Spleen (tissue), 7 donors: ENCODE data around the gene EVC2.

Experiments used
- POLR2AphosphoS5 ChIP-seq, 3 donors: sonication (generic); formaldehyde crosslinking; IDR thresholded peaks; one replicate each; pipeline ENCODE4 v1.5.1; 2017; ENCODE audit warnings: antibody characterized with exemption in 3 of 3
- TF ChIP-seq, protein P1 (sequence below), 11 experiments: fragments of 200-600 bp in 7 of 11; fragments of 450-650 bp in 4 of 11; sonication (generic) in 4 of 11; IDR thresholded peaks in 8 of 11; conservative IDR thresholded peaks in 3 of 11; 1 replicate in 7 of 11; 2 replicates in 4 of 11; pipeline versions ENCODE4 v1.4.0 to v1.8.0; 2016 to 2021; ENCODE audit warnings: antibody characterized with exemption in 11 of 11, inconsistent platforms in 4 of 11, mild to moderate bottlenecking in 1 of 11
- donor health status: DM: no; HTN: no; CAD: no; lungs with moderate emphysema.
- donor health status: DM: no; HTN: no; CAD: no.
- donor health status: DM: no; HTN: no; CAD: no.

DNA sequence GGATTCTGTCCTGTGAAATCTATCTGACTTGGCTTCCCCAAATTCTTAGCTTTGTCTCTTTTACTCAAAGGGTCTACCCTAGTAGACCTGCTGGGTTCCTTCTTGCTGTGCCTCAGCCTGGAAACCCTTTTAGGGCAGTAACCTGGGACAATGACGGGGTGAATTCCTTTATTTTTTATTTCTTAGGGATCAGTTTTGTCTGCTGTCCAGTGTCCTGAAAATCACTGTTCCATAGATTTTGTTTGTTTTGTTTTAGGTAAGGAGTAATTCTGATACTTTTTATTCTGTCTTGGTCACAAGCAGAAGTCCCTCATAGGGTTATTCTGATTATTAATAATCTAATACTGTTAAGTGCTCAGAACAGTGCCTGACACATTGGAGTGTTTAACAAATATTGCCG, 118.9 kb downstream of the EVC2 start:
- TF ChIP-seq, protein P1, sequence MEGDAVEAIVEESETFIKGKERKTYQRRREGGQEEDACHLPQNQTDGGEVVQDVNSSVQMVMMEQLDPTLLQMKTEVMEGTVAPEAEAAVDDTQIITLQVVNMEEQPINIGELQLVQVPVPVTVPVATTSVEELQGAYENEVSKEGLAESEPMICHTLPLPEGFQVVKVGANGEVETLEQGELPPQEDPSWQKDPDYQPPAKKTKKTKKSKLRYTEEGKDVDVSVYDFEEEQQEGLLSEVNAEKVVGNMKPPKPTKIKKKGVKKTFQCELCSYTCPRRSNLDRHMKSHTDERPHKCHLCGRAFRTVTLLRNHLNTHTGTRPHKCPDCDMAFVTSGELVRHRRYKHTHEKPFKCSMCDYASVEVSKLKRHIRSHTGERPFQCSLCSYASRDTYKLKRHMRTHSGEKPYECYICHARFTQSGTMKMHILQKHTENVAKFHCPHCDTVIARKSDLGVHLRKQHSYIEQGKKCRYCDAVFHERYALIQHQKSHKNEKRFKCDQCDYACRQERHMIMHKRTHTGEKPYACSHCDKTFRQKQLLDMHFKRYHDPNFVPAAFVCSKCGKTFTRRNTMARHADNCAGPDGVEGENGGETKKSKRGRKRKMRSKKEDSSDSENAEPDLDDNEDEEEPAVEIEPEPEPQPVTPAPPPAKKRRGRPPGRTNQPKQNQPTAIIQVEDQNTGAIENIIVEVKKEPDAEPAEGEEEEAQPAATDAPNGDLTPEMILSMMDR (IDR thresholded peaks at IDR 0.05 in 8 of 11, conservative IDR thresholded peaks at IDR 0.05 in 3 of 11): no peak
- no peak for TF ChIP-seq POLR2AphosphoS5 (IDR thresholded peaks at IDR 0.05)
